NCI-H2107 (cell line): ENCODE measurements around the gene CLEC18C.
"Not testable (repeated sequence)": the region's sequence is repeated elsewhere in the genome, so short reads cannot be mapped to it uniquely, and the experiment has no call there.

Experiments
- DNase-seq: peaks from one replicate; lab custom pipeline; 2025; lab: John Stamatoyannopoulos, UW

Gene CLEC18C

GRCh38 chr16:70218586-70218985 lies 45.0 kb downstream of the CLEC18C start:
- DNase-seq, result not testable (repeated sequence)

- not testable (repeated sequence) for DNase-seq
Observed at GRCh38 chr16:70222574-70222973, 49.0 kb downstream of the CLEC18C start.

- not testable (repeated sequence) for DNase-seq
Observed at GRCh38 chr16:70223216-70223615, 49.6 kb downstream of the CLEC18C start.

GRCh38 chr16:70223971-70224513 lies 50.5 kb downstream of the CLEC18C start:
- not testable (repeated sequence) for DNase-seq

- not testable (repeated sequence) for DNase-seq
Observed at GRCh38 chr16:70224645-70225044, 51.1 kb downstream of the CLEC18C start.

GRCh38 chr16:70225430-70225829 lies 51.8 kb downstream of the CLEC18C start:
- DNase-seq, result not testable (repeated sequence)

GRCh38 chr16:70226024-70226423 lies 52.4 kb downstream of the CLEC18C start:
- DNase-seq, result not testable (repeated sequence)

GRCh38 chr16:70231831-70232230 lies 58.2 kb downstream of the CLEC18C start:
- DNase-seq, result not testable (repeated sequence)
